ENCODE data around the gene GYPA.
"Not testable (repeated sequence)": the region's sequence is repeated elsewhere in the genome, so short reads cannot be mapped to it uniquely, and the experiment has no call there.

DNA sequence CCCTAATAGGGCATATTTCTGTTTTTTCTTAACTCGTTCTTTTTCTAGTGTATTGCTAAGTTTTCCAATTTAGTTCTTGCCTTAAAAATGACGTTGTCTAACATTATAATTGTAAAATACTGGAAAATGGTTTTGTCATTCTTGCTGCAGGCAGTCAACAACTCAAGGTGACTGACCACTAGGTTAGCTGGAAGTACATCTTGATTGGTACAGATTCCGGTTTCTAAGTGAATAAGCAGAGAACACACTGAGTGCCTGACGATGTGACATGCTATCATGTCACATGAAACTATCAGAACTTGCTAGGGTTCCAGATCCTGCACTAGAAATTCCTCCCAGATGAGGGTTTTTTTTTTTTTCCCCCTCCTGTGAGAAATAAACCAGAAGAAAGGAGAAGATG, 60.4 kb downstream of the GYPA start:
- TF ChIP-seq POLR2A (IDR thresholded peaks at IDR 0.05): not testable (repeated sequence)
- TF ChIP-seq, protein P1, sequence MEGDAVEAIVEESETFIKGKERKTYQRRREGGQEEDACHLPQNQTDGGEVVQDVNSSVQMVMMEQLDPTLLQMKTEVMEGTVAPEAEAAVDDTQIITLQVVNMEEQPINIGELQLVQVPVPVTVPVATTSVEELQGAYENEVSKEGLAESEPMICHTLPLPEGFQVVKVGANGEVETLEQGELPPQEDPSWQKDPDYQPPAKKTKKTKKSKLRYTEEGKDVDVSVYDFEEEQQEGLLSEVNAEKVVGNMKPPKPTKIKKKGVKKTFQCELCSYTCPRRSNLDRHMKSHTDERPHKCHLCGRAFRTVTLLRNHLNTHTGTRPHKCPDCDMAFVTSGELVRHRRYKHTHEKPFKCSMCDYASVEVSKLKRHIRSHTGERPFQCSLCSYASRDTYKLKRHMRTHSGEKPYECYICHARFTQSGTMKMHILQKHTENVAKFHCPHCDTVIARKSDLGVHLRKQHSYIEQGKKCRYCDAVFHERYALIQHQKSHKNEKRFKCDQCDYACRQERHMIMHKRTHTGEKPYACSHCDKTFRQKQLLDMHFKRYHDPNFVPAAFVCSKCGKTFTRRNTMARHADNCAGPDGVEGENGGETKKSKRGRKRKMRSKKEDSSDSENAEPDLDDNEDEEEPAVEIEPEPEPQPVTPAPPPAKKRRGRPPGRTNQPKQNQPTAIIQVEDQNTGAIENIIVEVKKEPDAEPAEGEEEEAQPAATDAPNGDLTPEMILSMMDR (IDR thresholded peaks at IDR 0.05): not testable (repeated sequence)

All from adrenal gland (tissue), 5 donors.